Transverse colon (tissue), 4 donors: Measurements from ENCODE around the gene GNL3L. TPM values are rescaled to one million over a fixed set of nuclear protein-coding genes. Genes with fewer than 3 reads are reported as not detected.

Experiments used
- DNase-seq: peaks from one replicate; pipeline ENCODE4 v3.0.0-alpha.2; 2019
- H3K27ac ChIP-seq, 4 donors: fragments of 200-600 bp; sonication (generic); 2 replicates each; pipeline ENCODE4 v1.5.1; 2016 to 2018; ENCODE audit warnings: inconsistent platforms in 4 of 4
- H3K27me3 ChIP-seq: fragments of 200-600 bp; sonication (generic); 2 replicates; pipeline ENCODE4 v1.5.1; 2017; ENCODE audit warnings: inconsistent platforms
- H3K36me3 ChIP-seq, 4 donors: fragments of 200-600 bp; sonication (generic); 2 replicates each; pipeline ENCODE4 v1.5.1; 2017 to 2019; ENCODE audit warnings: inconsistent platforms in 4 of 4
- H3K4me1 ChIP-seq, 4 donors: fragments of 200-600 bp; sonication (generic); 2 replicates each; pipeline ENCODE4 v1.5.1; 2017 to 2020; ENCODE audit warnings: inconsistent platforms in 4 of 4
- H3K4me3 ChIP-seq, 4 donors: fragments of 200-600 bp; sonication (generic); 1 replicate in 1 of 4; 2 replicates in 3 of 4; pipeline versions ENCODE4 v1.5.1 to v1.6.1; 2017 to 2019; ENCODE audit warnings: inconsistent platforms in 4 of 4
- H3K9me3 ChIP-seq, 2 donors: fragments of 200-600 bp; sonication (generic); 2 replicates each; pipeline ENCODE4 v1.5.1; 2017 to 2019; ENCODE audit warnings: inconsistent platforms in 2 of 2
- EP300 ChIP-seq: sonication (generic); formaldehyde crosslinking; IDR thresholded peaks from one replicate; pipeline ENCODE4 v1.6.1; 2017; ENCODE audit warnings: antibody characterized with exemption, low read depth
- POLR2A ChIP-seq: fragments of 450-650 bp; IDR thresholded peaks from one replicate; pipeline ENCODE4 v1.6.1; 2016; ENCODE audit warnings: antibody characterized with exemption, mild to moderate bottlenecking, moderate library complexity
- POLR2AphosphoS5 ChIP-seq, 3 donors: sonication (generic); formaldehyde crosslinking; IDR thresholded peaks; one replicate each; pipeline ENCODE4 v1.6.1; 2016; ENCODE audit warnings: antibody characterized with exemption in 3 of 3
- WGBS, 2 donors: methylation state at CpG; one replicate each; pipeline ENCODE4 v1.1.5; 2018; ENCODE audit warnings: low coverage in 1 of 2; 5-methylcytosine and 5-hydroxymethylcytosine counted together
- in situ Hi-C, 4 donors: fragments of 200-750 bp; cut with MboI; loops; one replicate each; pipeline versions ENCODE4 v1.15.0 to v1.15.1; 2017; ENCODE audit warnings: low sequenced_read_pairs in 3 of 4, low pct_ligation_motif_present in 1 of 4, low pct_unique_long_range_greater_than_20kb in 1 of 4
- intact Hi-C: fragments of 100-400 bp; cut with DNase I; formaldehyde crosslinking; loops from one replicate; pipeline ENCODE4 v1.15.1; 2023; ENCODE audit warnings: low total_unique reads
- total RNA-seq, 4 donors: library from RNA; depleted of rRNA; stranded (reverse); fragments of >200 nt; gene quantifications; one replicate each; pipeline ENCODE4 v1.1.0, GENCODE V29; 2016
- TF ChIP-seq, protein P1 (sequence below), 5 experiments: fragments of 200-600 bp in 3 of 5; fragments of 450-650 bp in 2 of 5; sonication (generic) in 3 of 5; IDR thresholded peaks; 1 replicate in 2 of 5; 2 replicates in 3 of 5; pipeline ENCODE4 v1.5.1; 2016 to 2017; ENCODE audit warnings: antibody characterized with exemption in 5 of 5, inconsistent platforms in 3 of 5, mild to moderate bottlenecking in 2 of 5, moderate library complexity in 1 of 5

Gene GNL3L
- total RNA-seq, 4 donors from 2014 or later = 29.5 to 36.6 (median 31.7) TPM

GRCh38 chrX:54494989-54495813 lies 34.8 kb upstream of the GNL3L start:
- DNase-seq = no peak
- H3K4me1 ChIP-seq = peaks cover 0 to 7% (median 0%) of the 10 kb centered on the region in 4 donors
- peak overlapping the region; percentile 71 to 83 (median 77) for H3K27ac ChIP-seq
- TF ChIP-seq EP300 = no peak
- TF ChIP-seq, protein P1, sequence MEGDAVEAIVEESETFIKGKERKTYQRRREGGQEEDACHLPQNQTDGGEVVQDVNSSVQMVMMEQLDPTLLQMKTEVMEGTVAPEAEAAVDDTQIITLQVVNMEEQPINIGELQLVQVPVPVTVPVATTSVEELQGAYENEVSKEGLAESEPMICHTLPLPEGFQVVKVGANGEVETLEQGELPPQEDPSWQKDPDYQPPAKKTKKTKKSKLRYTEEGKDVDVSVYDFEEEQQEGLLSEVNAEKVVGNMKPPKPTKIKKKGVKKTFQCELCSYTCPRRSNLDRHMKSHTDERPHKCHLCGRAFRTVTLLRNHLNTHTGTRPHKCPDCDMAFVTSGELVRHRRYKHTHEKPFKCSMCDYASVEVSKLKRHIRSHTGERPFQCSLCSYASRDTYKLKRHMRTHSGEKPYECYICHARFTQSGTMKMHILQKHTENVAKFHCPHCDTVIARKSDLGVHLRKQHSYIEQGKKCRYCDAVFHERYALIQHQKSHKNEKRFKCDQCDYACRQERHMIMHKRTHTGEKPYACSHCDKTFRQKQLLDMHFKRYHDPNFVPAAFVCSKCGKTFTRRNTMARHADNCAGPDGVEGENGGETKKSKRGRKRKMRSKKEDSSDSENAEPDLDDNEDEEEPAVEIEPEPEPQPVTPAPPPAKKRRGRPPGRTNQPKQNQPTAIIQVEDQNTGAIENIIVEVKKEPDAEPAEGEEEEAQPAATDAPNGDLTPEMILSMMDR (IDR thresholded peaks at IDR 0.05) = no peak
- TF ChIP-seq POLR2AphosphoS5 (IDR thresholded peaks at IDR 0.05) = no peak
- no peak for TF ChIP-seq POLR2A
- H3K27me3 ChIP-seq = no peaks in the 10 kb centered on the region
- in situ Hi-C loops (no loop called here), intact Hi-C loops (no loop called here)
- 45% methylated on average over 31 of the region's 86 CpGs; no CpG with 5 or more reads in 1 of the 2 donors for WGBS, 2 donors
- no peaks in the 10 kb centered on the region for H3K36me3 ChIP-seq
- H3K9me3 ChIP-seq = no peaks in the 10 kb centered on the region
- H3K4me3 ChIP-seq = peak overlapping the region; percentile 43 to 71 (median 64)

DNA sequence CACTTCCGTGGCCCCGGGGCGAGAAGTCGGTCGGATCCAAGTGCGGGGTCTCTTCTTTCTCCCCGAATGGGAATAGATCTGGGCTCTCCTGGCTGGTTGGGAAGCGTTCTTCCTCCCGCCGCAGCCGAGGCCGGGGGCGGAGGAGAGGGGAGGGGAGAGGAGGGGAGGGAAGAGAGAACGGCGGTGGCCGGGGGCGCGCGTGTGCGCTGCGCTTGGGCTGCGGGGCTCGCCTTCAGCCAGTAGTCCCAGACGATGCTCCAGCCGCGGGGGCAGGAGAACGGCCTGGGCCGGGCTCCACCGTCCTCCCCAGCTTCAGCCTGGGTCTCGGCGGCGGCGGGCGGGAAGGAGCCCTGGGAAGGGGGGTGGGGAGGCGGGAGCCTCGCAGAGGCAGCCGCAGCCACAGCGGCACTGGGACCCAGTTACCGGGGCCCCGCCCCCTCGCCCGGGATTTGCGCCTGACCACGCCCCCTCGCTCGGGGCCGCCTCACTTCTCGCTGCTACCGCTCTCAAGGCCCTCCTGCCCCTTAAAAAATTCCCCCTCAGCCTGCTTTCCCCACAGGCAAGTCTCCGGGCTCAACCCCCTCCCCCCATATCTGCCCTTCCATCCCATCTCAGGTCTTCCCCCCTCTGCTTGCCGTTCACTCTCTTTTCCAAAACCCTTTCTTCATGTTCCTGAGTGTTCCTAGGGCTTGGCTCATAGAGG lies 34.1 kb upstream of the GNL3L start, which contains the start of gene FGD1:
Gene FGD1, minus strand, starts transcription at position 421 of the 703 bp plus-strand sequence. CDS start 802 bp downstream, outside the sequence.
- TF ChIP-seq, protein P1 (IDR thresholded peaks at IDR 0.05) = no peak
- H3K36me3 ChIP-seq = no peaks in the 10 kb centered on the region
- no peaks in the 10 kb centered on the region for H3K27me3 ChIP-seq
- 0 to 43% methylated on average over 1 to 31 of the region's 51 CpGs for WGBS, 2 donors
- H3K27ac ChIP-seq = peak within 1 kb of the TSS; percentile 71 to 83 (median 77)
- H3K9me3 ChIP-seq = no peaks in the 10 kb centered on the region
- H3K4me1 ChIP-seq = peaks cover 0 to 7% (median 0%) of the 10 kb centered on the region in 4 donors
- intact Hi-C loops = no loop called here
- in situ Hi-C loops = no loop called here
- DNase-seq = peak; percentile 78
- H3K4me3 ChIP-seq = peak within 1 kb of the TSS; percentile 43 to 71 (median 64)

GRCh38 chrX:54496517-54496852 lies 33.5 kb upstream of the GNL3L start:
- Histone ChIP-seq H3K36me3 (no peaks in the 10 kb centered on the region), H3K9me3 (no peaks in the 10 kb centered on the region), H3K27me3 (no peaks in the 10 kb centered on the region), H3K4me3 (peak overlapping the region in 2 of 4 donors; percentile 58 to 71), H3K4me1 (peaks cover 0 to 7% (median 0%) of the 10 kb centered on the region in 4 donors), H3K27ac (peak overlapping the region; percentile 71 to 83 (median 77))
- no peak for TF ChIP-seq POLR2AphosphoS5 (IDR thresholded peaks at IDR 0.05)
- no peak for TF ChIP-seq POLR2A
- TF ChIP-seq, protein P1 (IDR thresholded peaks at IDR 0.05) = no peak
- TF ChIP-seq EP300 = no peak
- intact Hi-C loops (no loop called here), in situ Hi-C loops (no loop called here)
- WGBS, 2 donors = 83% methylated on average over 5 of the region's 5 CpGs; no CpG with 5 or more reads in 1 of the 2 donors
- no peak for DNase-seq

GRCh38 chrX:54496936-54497335 lies 33.1 kb upstream of the GNL3L start:
- in situ Hi-C loops = no loop called here
- H3K27me3 ChIP-seq = no peaks in the 10 kb centered on the region
- no peak overlapping the region for H3K4me3 ChIP-seq
- H3K27ac ChIP-seq = peak overlapping the region in 1 of 4 donors; percentile 81
- peaks cover 0 to 7% (median 0%) of the 10 kb centered on the region in 4 donors for H3K4me1 ChIP-seq
- no peak for DNase-seq
- no peaks in the 10 kb centered on the region for H3K36me3 ChIP-seq
- intact Hi-C loops = no loop called here
- TF ChIP-seq, protein P1 (IDR thresholded peaks at IDR 0.05) = no peak
- TF ChIP-seq POLR2A = no peak
- WGBS, 2 donors = 0 to 84% methylated on average over 1 to 6 of the region's 6 CpGs
- no peaks in the 10 kb centered on the region for H3K9me3 ChIP-seq
